Left hindlimb (tissue), 1 donor: Measurements from ENCODE around the gene GABPB1.

Source experiments
- DNase-seq: peaks from one replicate; pipeline ENCODE4 v3.0.0-alpha.2; 2018

Gene GABPB1

GRCh38 chr15:50236433-50236832 is 118.6 kb downstream of the GABPB1 start:
- DNase-seq = no peak

- no peak for DNase-seq
Measured at GRCh38 chr15:50235794-50236193, 119.2 kb downstream of the GABPB1 start.

- no peak for DNase-seq
Measured at GRCh38 chr15:50234764-50235163, 120.2 kb downstream of the GABPB1 start.

GRCh38 chr15:50233192-50233736 is 121.7 kb downstream of the GABPB1 start:
- no peak for DNase-seq

GRCh38 chr15:50232791-50233190 is 122.2 kb downstream of the GABPB1 start:
- no peak for DNase-seq

- DNase-seq = no peak
Measured at GRCh38 chr15:50231761-50232160, 123.2 kb downstream of the GABPB1 start.

- no peak for DNase-seq
Measured at GRCh38 chr15:50229336-50229735, 125.7 kb downstream of the GABPB1 start.

GRCh38 chr15:50228866-50229265 is 126.1 kb downstream of the GABPB1 start:
- no peak for DNase-seq

- no peak for DNase-seq
Measured at GRCh38 chr15:50227076-50227475, 127.9 kb downstream of the GABPB1 start.

- no peak for DNase-seq
Measured at GRCh38 chr15:50225938-50226337, 129.1 kb downstream of the GABPB1 start.
